HG02610 (cell line): ENCODE data around the gene SCMH1.

Source experiments
- ATAC-seq: cut with Tn5 transposase; IDR thresholded peaks from one replicate; pipeline ENCODE4 v1.9.1; 2021; ENCODE audit warnings: mild to moderate bottlenecking, moderate library complexity; ENCODE audit not compliant: unreplicated experiment

SCMH1 gene

GRCh38 chr1:41101950-41102607 is 140.0 kb downstream of the SCMH1 start:
- no peak for ATAC-seq

DNA sequence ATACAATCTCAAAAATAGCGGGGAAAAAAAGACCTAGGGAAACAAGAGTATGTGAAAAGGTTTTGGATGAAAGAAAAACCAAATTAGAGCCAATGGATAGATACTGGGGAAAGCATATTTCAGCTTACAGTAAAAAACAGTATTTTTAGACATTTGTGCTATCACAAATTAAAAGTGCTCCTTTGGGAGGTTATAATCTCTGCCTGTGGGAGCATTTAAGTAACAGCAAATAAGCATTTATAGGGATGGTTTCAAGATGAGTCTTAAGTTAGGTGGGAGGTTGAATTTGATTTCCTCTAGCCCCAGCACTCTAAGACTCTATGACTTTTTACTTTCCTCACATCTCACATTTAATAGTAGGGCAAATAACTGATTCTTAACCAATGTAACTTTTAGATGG is 141.0 kb downstream of the SCMH1 start:
- ATAC-seq: no peak

DNA sequence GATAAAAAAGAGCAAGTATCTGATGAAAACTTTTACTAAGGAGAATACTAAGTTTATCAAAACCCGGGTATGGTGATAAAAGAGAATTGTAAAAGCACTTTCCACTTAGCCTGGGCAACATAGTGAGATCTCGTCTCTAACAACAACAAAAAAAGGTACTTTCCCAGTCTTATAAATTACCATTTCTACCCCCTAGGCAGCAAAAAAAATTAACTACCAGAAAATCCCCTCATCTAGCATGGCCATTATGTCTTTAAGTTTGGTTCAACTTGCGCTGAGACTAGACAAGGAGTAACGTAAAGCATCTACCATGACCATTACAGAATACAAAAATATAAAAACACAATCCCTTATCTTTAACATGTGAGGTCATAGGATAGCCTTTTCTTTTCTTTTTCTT is 141.9 kb downstream of the SCMH1 start:
- ATAC-seq: no peak

DNA sequence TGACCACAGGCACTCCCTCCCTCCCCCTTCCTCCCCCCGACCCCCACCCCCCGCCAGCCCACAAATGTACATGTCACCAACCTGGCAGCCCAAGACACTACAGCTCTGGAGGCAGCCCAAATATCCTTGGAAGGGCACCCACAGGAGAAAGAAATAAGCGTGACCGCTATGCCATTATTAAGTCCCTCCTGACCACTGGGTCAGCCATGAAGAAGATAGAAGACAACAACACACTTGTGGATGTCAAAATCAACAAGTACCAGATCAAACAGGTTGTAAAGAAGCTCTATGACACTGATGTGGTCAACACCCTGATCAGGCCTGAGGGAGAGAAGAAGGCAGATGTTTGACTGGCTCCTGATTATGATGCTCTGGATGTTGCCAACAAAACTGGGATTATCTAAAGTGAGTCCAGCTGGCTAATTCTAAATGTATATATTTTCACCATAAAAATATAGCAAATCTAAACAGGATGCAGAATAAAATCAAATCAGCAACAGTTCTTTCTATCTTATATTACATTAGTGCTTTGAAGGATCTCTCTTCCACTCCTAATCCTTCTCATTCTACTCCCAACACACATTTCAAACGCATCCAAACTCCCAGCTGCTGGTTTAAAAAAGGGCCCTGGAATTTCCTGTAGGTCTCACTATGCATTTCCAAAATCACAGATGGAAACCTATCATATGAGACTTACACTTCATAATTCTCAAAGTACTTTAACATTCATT is 143.2 kb downstream of the SCMH1 start:
- ATAC-seq: no peak

DNA sequence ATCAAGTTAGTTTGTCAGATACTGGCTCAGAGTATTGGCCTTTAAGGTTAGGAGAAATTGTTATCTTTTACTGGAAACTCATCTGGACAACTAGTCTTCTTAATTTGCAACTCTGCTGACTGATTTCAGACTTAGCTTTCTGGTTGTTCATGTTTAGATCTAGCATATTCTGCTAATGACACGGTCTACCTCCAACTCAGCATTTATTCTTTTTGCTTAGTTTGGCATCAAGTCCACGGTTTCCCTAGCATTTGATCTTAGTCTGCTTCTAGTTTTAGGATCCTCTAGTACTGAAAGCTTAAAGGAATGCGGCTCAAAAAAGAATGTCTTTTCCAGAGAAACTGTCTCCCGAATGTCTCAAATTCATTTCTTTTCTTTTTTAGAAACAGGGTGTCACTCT is 145.0 kb downstream of the SCMH1 start:
- no peak for ATAC-seq

DNA sequence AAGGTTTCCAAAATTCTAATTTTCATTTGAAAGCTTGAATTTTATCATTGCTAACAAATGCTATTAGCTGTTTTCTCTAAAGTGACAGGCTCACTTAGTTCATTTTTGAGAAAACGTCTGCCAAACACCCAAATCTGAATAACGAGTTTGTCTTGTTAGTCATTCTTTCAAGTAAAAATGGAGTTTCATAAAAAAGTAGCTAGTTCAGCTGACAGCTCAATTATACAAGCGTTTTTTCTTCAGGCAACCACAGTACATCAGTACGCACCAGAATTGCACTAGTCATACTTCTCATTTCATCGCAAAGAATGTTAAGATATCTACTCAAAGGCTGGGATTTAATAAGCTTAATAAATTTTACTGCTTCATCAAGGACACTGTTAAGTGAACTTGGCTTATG is 148.3 kb downstream of the SCMH1 start:
- no peak for ATAC-seq

DNA sequence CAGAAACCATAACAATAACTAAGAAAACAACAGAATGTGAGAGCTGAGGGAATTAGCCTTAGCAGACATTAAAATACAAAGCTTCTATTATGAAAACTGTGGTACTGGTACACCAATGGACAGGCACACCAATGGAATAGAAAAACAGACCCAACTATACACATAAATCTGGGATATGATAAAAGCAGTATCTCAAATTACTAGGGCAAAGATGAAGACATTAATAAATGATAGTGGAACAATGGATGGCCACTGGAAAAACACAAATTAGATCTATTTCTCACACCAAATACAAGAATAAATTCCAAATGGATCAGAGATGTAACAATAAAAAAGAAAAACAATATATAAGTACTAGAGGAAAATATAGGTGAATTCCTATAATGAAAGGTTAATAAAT is 155.2 kb downstream of the SCMH1 start:
- no peak for ATAC-seq

DNA sequence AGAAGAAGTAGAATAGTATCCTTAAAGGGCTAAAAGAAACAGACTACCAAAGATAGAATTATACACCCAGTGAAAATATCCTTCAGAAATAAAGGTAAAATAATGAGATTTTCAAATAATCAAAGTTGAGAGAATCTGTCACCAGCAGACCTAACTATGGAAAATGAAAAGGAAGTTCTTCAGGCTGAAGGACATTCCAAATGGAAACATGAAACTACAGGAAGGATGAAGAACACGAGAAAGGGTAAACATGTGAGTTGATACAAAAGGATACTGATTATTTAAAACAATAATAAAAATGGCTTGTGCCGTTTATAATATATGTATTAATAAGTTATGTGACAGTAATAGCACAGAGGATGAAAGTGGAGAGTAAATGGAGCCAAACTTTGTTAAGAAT is 163.5 kb downstream of the SCMH1 start:
- no peak for ATAC-seq

DNA sequence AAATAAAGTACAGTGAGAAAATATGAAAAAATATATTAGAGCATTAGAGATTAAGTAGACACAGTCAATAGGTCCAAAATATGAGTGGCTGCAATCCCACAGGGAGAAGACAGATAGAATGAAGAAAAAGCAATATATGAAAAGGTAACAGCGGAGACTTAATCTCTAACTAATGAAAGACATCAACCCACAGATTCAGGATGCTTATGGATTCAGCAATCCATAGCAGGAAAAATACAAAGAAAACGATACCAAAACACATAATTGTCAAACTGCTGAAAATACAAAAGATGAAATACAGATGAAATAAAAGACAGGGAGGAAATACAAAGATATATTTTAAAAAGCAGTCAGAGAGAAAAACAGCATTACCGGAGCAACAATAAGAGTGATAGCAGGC is 163.9 kb downstream of the SCMH1 start:
- no peak for ATAC-seq

DNA sequence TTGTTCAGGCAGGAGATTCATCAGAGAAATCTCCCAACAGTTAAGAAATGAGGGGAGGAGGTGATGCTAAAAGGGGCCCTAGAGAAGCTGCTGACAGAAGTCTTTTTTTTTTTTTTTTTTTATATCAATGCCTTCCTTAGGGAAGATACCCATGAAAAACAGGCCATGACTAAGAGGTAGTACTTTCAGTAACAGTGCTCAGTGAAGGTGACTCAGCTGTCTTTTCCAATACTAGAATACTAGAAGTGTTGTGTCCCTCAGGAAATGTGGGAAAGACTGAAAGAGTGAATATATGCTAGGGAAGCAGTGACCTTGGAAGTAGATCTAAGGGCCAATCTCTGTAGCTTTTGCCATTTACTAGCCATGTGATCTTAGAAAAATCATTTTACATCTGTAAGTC is 168.1 kb downstream of the SCMH1 start:
- ATAC-seq: no peak

DNA sequence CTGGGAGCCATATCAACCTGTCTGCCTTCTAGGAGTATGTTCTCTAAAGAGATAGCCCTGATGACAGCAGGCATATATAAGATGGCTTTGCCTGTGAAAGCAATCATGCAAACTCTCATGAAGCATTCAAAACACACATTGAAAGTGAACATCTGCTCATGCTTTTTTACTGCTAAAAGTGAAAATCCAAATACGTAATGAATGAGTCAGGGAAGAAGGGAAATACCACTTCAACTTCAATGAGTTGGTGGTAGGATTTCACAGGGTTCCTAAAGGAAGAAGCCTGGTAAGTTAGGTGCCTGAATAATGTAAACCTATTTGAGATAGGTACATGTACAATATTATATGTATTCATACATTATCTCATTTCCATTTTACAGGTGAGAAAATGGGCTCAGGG is 170.1 kb downstream of the SCMH1 start:
- ATAC-seq: no peak

DNA sequence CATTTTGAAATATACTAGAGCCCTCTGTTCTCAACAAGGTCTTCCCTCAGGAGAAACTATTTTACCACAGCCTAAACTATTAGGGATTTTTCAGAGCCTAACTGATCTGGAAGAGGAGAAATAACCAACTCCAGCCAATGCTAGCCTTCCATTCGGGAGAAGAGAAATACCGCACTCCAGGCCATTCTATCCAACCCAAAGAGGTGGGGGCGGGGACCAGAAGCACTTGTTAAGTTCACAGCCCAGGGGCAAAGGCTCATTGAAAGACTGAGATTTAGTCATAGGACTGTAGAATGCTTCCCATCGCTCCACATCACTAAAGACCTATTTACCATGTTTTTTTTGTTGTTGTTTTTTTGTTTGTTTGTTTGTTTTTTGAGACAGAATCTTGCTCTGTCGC is 185.2 kb downstream of the SCMH1 start:
- ATAC-seq: no peak

- no peak for ATAC-seq
These were observed 188.8 kb downstream of the SCMH1 start for GRCh38 chr1:41053316-41053715.

DNA sequence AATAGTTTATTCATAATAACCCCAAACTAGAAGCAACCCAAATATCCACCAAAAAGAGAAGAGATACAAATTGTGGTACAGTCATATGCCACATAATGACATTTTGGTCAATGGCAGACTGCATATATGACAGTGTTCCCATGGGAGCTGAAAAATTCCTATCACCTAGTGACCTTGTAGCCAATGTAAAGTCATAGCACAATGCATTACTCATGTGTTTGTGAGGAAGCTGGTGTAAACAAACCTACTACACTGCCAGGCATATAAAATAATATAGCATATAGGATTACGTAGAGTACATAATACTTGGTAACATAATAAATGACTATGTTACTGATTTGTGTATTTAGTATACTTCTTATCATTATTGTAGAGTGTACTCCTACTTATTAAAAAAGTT is 191.1 kb downstream of the SCMH1 start:
- no peak for ATAC-seq

GRCh38 chr1:41048540-41048939 is 193.6 kb downstream of the SCMH1 start:
- no peak for ATAC-seq

DNA sequence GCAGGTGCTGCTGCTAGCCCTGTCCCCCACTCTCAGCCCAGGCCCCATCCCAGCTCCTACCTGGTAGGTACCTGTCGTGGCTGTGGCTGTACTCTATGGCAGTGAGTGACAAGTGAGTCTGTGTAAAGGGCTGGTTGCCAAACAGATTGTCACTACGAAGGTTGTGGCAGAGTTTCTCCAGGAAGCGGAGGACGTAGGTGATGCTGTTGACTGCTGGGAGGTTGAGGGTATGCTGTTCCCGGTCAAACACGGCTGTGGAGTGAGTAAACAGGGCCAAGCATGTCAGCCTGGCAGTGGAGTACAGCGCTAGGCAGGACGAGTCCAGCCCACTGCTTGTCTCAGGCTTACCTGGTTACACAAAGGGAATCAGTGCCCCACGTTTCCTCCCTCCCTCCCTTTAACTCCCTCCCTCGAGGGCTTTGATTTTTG is 195.7 kb downstream of the SCMH1 start:
- no peak for ATAC-seq

- no peak for ATAC-seq
These were observed 196.4 kb downstream of the SCMH1 start for GRCh38 chr1:41045740-41046139.

DNA sequence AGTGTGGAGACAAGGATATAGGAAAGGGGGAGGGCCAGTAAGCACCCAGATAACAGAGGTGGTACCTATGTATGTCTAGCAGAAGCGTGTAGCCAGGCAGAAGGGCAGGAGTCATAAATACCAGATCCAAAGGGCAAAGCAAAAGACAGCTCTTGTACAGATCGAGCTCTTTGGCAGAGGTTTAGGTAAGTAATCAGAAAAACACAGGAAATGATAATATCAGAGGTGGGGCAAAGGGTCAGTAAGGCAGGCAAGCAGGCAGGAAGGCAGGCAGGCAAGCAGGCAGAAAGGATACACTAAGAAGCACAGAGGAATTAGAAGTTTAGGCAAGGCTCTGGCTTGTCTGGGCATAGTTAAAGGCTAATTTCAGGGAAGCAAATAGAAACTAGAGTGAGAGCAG is 197.9 kb downstream of the SCMH1 start:
- no peak for ATAC-seq

GRCh38 chr1:41041614-41042270 is 200.4 kb downstream of the SCMH1 start:
- no peak for ATAC-seq

DNA sequence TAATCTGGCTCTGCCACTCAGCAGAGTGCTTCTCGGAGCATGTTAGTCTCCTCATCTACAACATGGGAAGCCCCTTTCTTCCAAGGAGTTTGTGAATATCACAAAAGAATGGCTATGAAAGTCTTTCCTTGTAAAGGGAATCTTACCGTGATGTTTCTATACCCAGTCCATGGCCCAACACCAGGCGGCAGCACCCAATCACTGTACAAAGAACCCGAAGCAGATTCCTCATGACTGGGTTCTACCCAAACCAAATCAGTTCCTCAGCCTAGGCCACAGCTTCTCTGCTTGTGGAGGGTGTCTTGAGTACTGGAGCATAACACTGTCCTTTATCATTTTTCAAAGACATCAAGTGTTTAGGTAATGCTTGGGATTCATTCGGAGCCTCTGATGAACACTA is 204.0 kb downstream of the SCMH1 start:
- ATAC-seq: no peak

DNA sequence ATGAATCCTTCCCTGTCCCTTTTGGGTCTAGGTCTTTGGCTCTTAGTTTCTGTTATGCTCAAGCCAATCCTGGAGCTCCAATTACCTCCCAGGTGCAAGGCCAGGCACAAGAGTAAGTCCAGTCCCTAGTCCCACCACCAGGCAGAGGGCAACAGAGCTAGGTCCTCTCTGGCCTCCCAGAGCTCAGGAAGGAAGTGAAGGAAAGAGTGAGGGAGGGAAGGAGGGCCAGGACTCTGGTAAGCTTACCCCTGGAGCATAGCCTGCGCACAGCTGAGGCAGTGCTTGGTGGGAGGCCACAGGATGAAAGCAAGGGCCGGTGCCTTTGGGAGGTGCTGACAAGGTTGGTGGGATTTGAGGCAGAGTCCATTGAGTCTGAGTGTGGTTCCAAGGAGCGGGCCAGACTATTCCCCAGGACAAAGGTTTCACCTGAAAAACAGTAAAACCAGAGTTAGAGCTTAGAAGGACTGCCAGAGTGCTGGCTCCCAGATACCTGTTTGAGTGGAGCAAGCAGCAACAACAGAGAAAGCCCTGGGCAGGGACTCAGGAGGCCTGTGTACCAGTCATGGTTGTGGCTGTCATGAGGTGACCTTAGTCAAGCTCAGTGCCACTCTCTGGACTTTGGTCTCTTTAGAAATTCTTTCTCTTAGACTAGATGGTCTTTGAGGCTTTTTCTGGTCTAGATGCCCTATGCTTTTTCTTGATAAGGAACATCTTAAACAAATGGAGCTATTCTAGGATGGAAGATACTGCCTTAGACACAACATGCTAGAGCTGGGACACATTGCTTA is 204.8 kb downstream of the SCMH1 start:
- no peak for ATAC-seq
